HUES64 (cell line): ENCODE measurements around the gene VMAC.

Experiments
- H3K27ac ChIP-seq: 2 replicates; pipeline ENCODE4 v1.7.0; 2013; ENCODE audit warnings: low read depth, low read length, inconsistent platforms
- H3K27me3 ChIP-seq: 2 replicates; pipeline ENCODE4 v1.6.1; 2013; ENCODE audit warnings: mild to moderate bottlenecking, low read length; ENCODE audit not compliant: insufficient read depth
- H3K36me3 ChIP-seq: 2 replicates; pipeline ENCODE4 v1.6.1; 2013; ENCODE audit warnings: mild to moderate bottlenecking, low read length; ENCODE audit not compliant: insufficient read depth
- H3K4me1 ChIP-seq: 2 replicates; pipeline ENCODE4 v1.6.1; 2013; ENCODE audit warnings: mild to moderate bottlenecking, low read length, moderate library complexity; ENCODE audit not compliant: insufficient read depth
- H3K4me3 ChIP-seq: 2 replicates; pipeline ENCODE4 v1.5.1; 2013; ENCODE audit warnings: mild to moderate bottlenecking, low read length, moderate library complexity
- H3K9ac ChIP-seq: 2 replicates; pipeline ENCODE4 v1.6.1; 2013; ENCODE audit warnings: mild to moderate bottlenecking, low read depth, low read length
- H3K9me3 ChIP-seq: 2 replicates; pipeline ENCODE4 v1.6.1; 2013; ENCODE audit warnings: low read depth, low read length; ENCODE audit not compliant: insufficient read depth
- WGBS: fragments of 150-250, 120-280 bp; methylation state at CpG from one replicate; pipeline ENCODE4 v1.1.7; 2013; ENCODE audit warnings: missing lambda C conversion rate; 5-methylcytosine and 5-hydroxymethylcytosine counted together

The VMAC gene

DNA sequence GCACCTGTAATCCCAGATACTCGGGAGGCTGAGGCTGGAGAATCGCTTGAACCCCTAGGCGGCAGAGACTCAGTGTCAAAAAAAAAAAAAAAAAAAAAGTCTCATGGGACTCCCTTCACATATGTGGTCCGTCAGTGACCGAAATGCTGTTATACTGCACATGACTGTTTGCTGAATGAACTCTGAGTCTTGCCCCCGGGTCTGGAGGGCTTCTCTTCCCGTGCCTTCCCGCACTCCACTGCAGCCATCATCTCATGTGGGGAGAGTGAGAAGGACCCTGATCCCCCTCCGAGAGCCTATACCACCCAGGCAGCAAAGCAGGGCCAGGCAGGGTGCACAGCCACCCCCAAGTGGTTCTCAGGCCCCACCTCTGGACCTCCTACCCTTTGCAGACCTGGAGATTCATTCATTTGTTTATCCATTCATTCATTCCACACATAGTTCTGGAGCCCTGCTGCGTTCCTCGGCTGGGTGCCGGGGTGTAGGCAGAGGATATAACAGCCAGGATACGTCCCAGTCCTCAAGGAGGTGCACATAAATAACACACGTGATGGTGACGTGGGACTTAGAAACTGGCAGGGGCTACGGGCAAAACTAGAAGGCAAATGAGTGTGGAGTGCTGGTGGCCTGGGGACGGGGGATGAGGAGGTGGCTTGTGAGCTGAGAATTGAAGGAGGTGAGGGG lies 15.2 kb upstream of the VMAC start:
- H3K9me3 ChIP-seq, result no peaks in the 10 kb centered on the region
- no peak overlapping the region for H3K9ac ChIP-seq
- no peak overlapping the region for H3K4me3 ChIP-seq
- WGBS, result 82% methylated on average over 17 of the region's 17 CpGs
- H3K27me3 ChIP-seq, result no peaks in the 10 kb centered on the region
- H3K4me1 ChIP-seq, result no peaks in the 10 kb centered on the region
- no peak overlapping the region for H3K27ac ChIP-seq
- no peaks in the 10 kb centered on the region for H3K36me3 ChIP-seq

DNA sequence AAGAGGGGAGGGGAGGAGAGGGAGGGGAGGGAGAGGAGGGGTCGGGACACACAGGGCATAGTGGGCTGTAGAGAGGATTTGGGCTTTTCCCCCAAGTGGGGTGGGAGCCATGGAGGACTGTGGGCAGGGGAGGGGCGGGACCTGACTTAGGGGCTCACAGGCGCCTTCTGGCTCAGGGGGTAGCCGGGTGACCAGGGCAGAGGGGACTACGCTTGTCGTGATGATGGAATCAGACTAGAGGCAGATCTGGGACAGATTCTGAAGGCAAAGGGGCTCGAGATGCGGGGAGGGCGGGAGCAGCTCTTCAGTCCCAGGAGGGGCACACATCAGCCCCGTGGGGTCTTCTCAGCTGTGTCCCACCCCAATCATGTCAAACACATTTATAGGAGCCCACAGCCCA lies 14.6 kb upstream of the VMAC start:
- 74% methylated on average over 10 of the region's 10 CpGs for whole genome bisulfite sequencing
- H3K36me3 ChIP-seq, result peaks cover 4% of the 10 kb centered on the region; the same call in 1 of the 2 replicates
- H3K27me3 ChIP-seq, result no peaks in the 10 kb centered on the region
- no peak overlapping the region for H3K4me3 ChIP-seq
- no peak overlapping the region for H3K9ac ChIP-seq
- no peaks in the 10 kb centered on the region for H3K9me3 ChIP-seq
- no peaks in the 10 kb centered on the region for H3K4me1 ChIP-seq
- no peak overlapping the region for H3K27ac ChIP-seq

GRCh38 chr19:5891572-5891937 lies 13.1 kb upstream of the VMAC start:
- H3K36me3 ChIP-seq, result peaks cover 18% of the 10 kb centered on the region
- no peaks in the 10 kb centered on the region for H3K4me1 ChIP-seq
- no peak overlapping the region for H3K27ac ChIP-seq
- no peaks in the 10 kb centered on the region for H3K27me3 ChIP-seq
- 77% methylated on average over 4 of the region's 4 CpGs for WGBS
- no peak overlapping the region for H3K9ac ChIP-seq
- H3K4me3 ChIP-seq, result no peak overlapping the region
- no peaks in the 10 kb centered on the region for H3K9me3 ChIP-seq

- no peaks in the 10 kb centered on the region for H3K27me3 ChIP-seq
- H3K27ac ChIP-seq, result no peak overlapping the region
- no peaks in the 10 kb centered on the region for H3K9me3 ChIP-seq
- H3K36me3 ChIP-seq, result peaks cover 22% of the 10 kb centered on the region
- H3K4me1 ChIP-seq, result no peaks in the 10 kb centered on the region
- H3K4me3 ChIP-seq, result no peak overlapping the region
- H3K9ac ChIP-seq, result no peak overlapping the region
- WGBS, result 41% methylated on average over 47 of the region's 48 CpGs
Observed at GRCh38 chr19:5891938-5892771, 12.5 kb upstream of the VMAC start.

DNA sequence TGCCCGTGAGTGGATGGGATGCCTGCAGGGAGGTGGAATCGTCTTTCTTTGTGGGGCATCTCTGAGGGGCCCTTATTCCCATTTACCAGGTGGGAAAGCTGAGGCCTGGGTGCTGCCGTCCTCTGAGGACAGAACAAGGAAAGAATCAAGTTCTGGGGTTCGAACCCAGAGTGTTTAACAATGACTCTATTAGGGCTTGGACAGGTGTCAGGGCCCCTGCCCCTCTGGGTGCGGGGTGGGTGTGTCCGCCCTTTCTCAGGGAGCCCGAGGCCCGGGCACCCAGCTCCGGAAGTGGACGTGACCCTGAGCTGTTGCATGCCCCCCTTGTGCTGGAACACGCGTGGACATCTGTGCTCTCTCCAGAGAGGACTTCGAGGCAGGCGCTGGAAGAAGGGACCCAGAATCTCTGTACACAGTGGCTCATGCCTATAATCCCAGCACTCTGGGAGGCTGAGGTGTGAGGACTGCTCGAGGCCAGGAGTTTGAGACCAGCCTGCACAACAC lies 11.8 kb upstream of the VMAC start:
- Histone ChIP-seq H3K9ac (no peak overlapping the region), H3K36me3 (peaks cover 22% of the 10 kb centered on the region), H3K4me3 (no peak overlapping the region), H3K27ac (no peak overlapping the region), H3K27me3 (no peaks in the 10 kb centered on the region), H3K4me1 (no peaks in the 10 kb centered on the region), H3K9me3 (no peaks in the 10 kb centered on the region)
- WGBS, result 74% methylated on average over 15 of the region's 15 CpGs

DNA sequence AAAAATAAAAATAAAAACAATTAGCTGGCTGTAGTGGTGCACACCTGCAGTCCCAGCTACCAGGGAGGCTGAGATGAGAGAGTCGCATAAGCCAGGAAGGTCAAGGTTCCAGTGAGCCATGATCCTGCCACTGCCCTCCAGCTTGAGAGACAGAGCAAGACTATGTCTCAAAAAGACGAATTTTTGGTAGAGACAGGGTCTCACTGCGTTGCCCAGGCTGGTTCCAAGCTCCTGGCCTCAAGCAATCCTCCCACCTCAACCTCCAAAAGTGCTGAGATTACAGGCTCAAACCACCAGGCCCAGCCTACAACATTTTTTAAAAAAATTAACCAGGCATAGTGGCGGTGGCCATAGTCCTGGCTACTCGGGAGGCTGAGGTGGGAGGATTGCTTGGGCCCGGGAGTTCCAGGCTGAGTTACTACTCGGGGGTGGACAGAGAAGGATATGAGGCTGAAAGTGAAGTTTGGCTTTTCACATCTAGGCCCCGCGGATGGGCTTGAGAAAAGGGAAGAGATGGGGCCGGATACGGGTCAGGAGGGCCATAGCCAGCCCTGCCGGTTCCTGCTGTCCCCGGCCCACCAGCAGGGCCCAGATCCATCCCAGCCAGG lies 11.3 kb upstream of the VMAC start:
- 79% methylated on average over 13 of the region's 13 CpGs for WGBS
- H3K27ac ChIP-seq, result no peak overlapping the region
- H3K4me1 ChIP-seq, result no peaks in the 10 kb centered on the region
- H3K9me3 ChIP-seq, result no peaks in the 10 kb centered on the region
- H3K27me3 ChIP-seq, result no peaks in the 10 kb centered on the region
- peaks cover 22% of the 10 kb centered on the region for H3K36me3 ChIP-seq
- H3K4me3 ChIP-seq, result no peak overlapping the region
- no peak overlapping the region for H3K9ac ChIP-seq

DNA sequence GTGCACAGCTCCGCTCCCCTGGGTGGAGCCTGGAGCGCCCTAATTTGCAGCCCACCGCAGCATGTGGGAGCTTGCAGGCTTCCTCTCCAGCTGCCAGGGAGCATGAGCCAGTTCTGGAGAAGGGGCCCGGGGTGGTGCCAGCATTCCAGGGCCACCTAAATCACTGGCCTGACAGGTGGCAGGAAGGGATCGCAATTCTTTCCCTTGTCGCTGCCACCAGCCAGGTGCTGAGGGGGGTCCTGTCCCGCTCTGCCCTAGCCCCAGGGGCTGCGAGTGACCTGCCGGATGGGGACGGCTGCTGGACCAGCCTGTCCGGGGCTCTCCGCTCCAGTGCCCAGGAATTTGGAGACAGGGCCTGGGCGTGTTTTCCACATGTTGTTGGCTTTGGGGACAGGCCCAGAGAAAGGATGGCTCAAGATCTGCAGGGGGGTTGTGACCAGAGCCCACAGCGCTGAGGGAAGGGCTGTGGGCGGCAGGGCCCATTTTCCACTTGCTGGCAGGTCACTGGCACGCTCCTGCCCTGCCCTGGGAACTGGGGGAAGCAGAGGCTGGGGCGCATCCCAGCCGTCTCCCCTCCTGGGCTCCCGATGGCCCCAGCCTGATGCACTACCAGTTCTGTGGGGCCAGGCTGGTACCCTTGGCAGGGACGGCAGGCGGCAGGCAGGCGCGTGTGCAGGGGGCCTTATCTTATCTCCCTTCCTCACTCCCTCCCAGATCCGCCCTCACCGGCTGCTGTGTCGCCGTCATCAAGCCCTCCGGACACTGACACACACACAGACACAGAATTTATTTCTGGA lies 10.6 kb upstream of the VMAC start:
- no peaks in the 10 kb centered on the region for H3K4me1 ChIP-seq
- H3K9me3 ChIP-seq, result no peaks in the 10 kb centered on the region
- H3K36me3 ChIP-seq, result peaks cover 22% of the 10 kb centered on the region
- no peaks in the 10 kb centered on the region for H3K27me3 ChIP-seq
- 88% methylated on average over 28 of the region's 28 CpGs for WGBS
- H3K9ac ChIP-seq, result no peak overlapping the region
- H3K27ac ChIP-seq, result no peak overlapping the region
- no peak overlapping the region for H3K4me3 ChIP-seq

DNA sequence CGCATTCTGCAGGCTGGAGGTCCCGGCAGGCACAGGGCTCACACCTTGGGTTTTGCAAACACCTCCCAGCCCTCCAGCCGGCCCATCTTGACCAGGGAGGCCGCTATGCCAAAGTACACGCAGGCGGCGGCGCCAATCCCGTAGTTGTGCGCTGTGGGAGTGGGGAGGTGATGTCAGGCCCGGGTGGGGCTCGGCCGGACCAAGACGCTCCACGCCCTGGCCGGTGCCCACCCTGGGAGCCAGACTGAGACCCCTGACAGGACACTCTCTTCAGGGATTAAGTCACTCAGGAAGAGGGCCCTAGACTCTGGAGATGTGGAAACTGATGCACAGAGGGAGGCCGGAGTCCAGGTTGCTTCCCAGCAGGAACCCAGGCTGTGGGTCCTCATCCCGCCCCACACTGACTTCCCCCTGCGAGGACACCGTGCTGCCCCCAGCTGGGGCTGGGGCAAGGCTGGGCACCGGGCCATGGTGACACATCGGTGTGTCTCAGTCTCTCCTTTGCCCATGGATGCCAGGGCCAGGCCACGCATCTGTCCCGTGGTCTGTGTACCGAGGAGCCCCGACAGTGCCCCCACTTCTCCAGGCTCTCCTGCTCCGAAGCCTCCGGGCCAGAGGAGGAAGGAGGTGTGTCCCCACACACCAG lies 9.8 kb upstream of the VMAC start:
- Histone ChIP-seq H3K36me3 (peaks cover 22% of the 10 kb centered on the region), H3K4me3 (no peak overlapping the region), H3K27me3 (no peaks in the 10 kb centered on the region), H3K27ac (no peak overlapping the region), H3K4me1 (no peaks in the 10 kb centered on the region), H3K9ac (no peak overlapping the region), H3K9me3 (no peaks in the 10 kb centered on the region)
- 96% methylated on average over 28 of the region's 28 CpGs for WGBS

DNA sequence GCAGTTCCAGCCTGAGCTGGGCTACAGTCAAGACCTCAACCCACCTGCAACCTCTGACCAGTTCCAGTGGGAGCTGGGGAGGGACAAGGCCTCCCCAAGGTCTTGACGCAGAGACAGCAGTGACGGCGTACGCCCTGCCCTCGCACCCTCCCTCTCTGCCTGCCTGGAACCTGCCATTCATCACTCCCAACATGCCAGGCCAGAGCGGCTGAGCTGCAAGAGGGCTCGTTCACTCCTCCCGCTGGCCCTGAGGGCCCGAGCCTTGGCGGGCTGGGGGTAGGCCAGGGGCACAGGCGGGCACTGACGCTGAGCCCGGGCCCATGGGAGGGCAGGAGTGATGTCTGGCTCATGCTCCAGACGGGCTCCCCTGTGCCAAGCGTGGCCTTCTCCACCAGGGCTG lies 9.3 kb upstream of the VMAC start:
- Histone ChIP-seq H3K36me3 (peaks cover 28% of the 10 kb centered on the region), H3K4me3 (no peak overlapping the region), H3K27me3 (no peaks in the 10 kb centered on the region), H3K4me1 (no peaks in the 10 kb centered on the region), H3K9ac (no peak overlapping the region), H3K27ac (no peak overlapping the region), H3K9me3 (no peaks in the 10 kb centered on the region)
- 86% methylated on average over 15 of the region's 15 CpGs for WGBS

DNA sequence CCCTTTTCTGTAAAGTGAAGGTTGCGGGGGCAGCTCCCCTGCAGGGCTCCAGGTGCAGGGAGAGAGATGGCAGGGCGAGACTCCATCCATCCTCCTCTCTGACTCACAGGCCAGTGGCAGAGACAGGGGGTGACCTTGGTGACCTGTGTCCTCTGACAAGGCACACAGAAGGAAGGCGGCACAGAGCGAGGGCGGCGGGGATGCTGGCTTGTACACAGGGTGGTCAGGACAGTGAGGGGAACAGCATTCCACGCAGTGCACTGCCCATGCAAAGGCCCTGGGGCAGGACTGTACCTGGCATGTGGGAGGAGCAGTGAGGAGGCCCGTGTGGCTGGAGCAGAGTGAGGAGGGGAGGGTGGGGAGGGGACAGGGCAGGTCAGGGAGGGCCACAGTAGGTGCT lies 8.8 kb upstream of the VMAC start:
- peaks cover 31% of the 10 kb centered on the region for H3K36me3 ChIP-seq
- 90% methylated on average over 8 of the region's 8 CpGs for WGBS
- no peaks in the 10 kb centered on the region for H3K4me1 ChIP-seq
- no peaks in the 10 kb centered on the region for H3K9me3 ChIP-seq
- no peak overlapping the region for H3K27ac ChIP-seq
- no peak overlapping the region for H3K4me3 ChIP-seq
- H3K9ac ChIP-seq, result no peak overlapping the region
- H3K27me3 ChIP-seq, result no peaks in the 10 kb centered on the region
